Measurements from ENCODE around the gene SCNN1G. TPM values are rescaled to one million over a fixed set of nuclear protein-coding genes. Genes with fewer than 3 reads are reported as not detected.

SCNN1G gene
- total and polyA plus RNA-seq, 9 of the 15 experiments (the other 6 are each of a cell fraction or from before 2014, with no cell fraction given): not detected

DNA sequence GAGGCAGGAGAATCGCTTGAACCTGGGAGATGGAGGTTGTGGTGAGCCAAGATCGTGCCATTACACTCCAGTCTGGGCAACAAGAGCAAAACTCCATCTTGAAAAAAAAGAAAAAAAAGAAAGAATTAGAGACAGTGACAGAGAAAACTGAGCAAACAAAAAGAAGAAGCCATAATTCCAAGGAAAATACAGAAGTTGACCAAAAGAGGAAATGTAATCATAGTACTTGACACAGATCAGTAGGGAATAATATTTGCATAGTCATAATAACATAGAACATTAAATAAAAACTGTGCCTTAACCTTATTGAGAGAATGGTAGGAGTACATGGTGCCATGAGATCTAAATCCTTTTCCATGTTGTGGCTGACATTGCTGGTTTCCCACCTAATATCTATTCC, 18.6 kb upstream of the SCNN1G start (continued):
- TF ChIP-seq, protein P1, sequence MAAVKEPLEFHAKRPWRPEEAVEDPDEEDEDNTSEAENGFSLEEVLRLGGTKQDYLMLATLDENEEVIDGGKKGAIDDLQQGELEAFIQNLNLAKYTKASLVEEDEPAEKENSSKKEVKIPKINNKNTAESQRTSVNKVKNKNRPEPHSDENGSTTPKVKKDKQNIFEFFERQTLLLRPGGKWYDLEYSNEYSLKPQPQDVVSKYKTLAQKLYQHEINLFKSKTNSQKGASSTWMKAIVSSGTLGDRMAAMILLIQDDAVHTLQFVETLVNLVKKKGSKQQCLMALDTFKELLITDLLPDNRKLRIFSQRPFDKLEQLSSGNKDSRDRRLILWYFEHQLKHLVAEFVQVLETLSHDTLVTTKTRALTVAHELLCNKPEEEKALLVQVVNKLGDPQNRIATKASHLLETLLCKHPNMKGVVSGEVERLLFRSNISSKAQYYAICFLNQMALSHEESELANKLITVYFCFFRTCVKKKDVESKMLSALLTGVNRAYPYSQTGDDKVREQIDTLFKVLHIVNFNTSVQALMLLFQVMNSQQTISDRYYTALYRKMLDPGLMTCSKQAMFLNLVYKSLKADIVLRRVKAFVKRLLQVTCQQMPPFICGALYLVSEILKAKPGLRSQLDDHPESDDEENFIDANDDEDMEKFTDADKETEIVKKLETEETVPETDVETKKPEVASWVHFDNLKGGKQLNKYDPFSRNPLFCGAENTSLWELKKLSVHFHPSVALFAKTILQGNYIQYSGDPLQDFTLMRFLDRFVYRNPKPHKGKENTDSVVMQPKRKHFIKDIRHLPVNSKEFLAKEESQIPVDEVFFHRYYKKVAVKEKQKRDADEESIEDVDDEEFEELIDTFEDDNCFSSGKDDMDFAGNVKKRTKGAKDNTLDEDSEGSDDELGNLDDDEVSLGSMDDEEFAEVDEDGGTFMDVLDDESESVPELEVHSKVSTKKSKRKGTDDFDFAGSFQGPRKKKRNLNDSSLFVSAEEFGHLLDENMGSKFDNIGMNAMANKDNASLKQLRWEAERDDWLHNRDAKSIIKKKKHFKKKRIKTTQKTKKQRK (IDR thresholded peaks at IDR 0.05; ENCODE audit: borderline replicate concordance, low read depth, low read length): no peak
- TF ChIP-seq, protein P2, sequence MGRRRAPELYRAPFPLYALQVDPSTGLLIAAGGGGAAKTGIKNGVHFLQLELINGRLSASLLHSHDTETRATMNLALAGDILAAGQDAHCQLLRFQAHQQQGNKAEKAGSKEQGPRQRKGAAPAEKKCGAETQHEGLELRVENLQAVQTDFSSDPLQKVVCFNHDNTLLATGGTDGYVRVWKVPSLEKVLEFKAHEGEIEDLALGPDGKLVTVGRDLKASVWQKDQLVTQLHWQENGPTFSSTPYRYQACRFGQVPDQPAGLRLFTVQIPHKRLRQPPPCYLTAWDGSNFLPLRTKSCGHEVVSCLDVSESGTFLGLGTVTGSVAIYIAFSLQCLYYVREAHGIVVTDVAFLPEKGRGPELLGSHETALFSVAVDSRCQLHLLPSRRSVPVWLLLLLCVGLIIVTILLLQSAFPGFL (CRISPR knock-in tag; IDR thresholded peaks at IDR 0.05): no peak

DNA sequence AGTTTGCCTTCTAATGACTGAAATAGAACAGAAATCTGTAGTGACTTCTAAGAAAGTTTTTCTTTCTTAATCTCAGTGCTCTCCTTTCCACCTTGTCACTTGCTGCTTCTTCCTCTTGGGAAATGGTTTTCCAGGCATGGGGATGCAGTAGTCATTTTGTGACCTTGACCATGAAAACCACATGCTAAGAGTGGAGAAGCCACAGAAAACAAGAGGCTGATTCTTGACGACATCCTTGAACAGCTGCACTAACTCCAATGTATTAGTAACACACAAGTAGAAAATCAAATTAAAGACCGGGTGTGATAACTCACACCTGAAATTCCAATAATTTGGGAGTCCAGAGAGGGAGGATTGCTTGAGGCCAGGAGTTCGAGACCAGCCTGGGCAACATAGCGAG, 17.8 kb upstream of the SCNN1G start:
- Histone ChIP-seq H3K4me2 (ENCODE audit: insufficient read depth, low read length) (no peak overlapping the region), H2AFZ (ENCODE audit: low read depth, low read length) (no peak overlapping the region), H3K27me3 (ENCODE audit: control insufficient read depth in 2 of 2, insufficient read depth in 2 of 2, low read length in 2 of 2) (peaks cover 2 to 3% of the 10 kb centered on the region in 2 experiments; a peak in 2 of 5 replicates), H3K9me3 (replicated peaks; ENCODE audit: control insufficient read depth, insufficient read depth, low read depth, low read length) (peaks cover 4% of the 10 kb centered on the region; the same call in 1 of the 2 replicates), H4K20me1 (replicated peaks; ENCODE audit: control insufficient read depth, insufficient read depth, low read length) (no peaks in the 10 kb centered on the region), H3K4me1 (replicated peaks in 1 of 2; ENCODE audit: control insufficient read depth in 2 of 2, insufficient read depth in 2 of 2, low read length in 2 of 2) (no peaks in the 10 kb centered on the region), H3K79me2 (ENCODE audit: control insufficient read depth, insufficient read depth, low read length) (no peaks in the 10 kb centered on the region), H3K36me3 (ENCODE audit: control insufficient read depth, insufficient read depth, low read length) (no peaks in the 10 kb centered on the region), H3K27ac (ENCODE audit: extremely low read depth, low read depth, low read length) (no peak overlapping the region), H3K9ac (ENCODE audit: insufficient read depth in 1 of 2, low read depth in 2 of 2, low read length in 2 of 2) (no peak overlapping the region), H3K4me3 (no peak overlapping the region), H3K9me1 (ENCODE audit: control insufficient read depth, insufficient read depth, low read length) (no peaks in the 10 kb centered on the region)
- in situ Hi-C loops (cut with MboI) (no loop called here), intact Hi-C loops (cut with micrococcal nuclease) (no loop called here)
- no TSS peak for BruUV-seq (replicated peaks)
- FAIRE-seq (no peak), DNase-seq (ENCODE audit: extremely low read depth in 1 of 4, low spot score in 3 of 4) (no peak), ATAC-seq (no peak)
- 2% methylated on average over 4 of the region's 4 CpGs for WGBS (ENCODE audit: insufficient coverage, low coverage, missing lambda C conversion rate)
- POLR2A ChIA-PET: no interaction called here
- no peak for TF ChIP-seq RBM39 (optimal IDR thresholded peaks at IDR 0.05; ENCODE audit: low read depth, low read length)
- CTCF ChIA-PET (ENCODE audit: low intra/inter-chr PET ratio): no interaction called here
